Keratinocyte (primary cell): ENCODE measurements around the gene UNG.

Source experiments
- CTCF ChIP-seq, 3 experiments: IDR thresholded peaks in 1 of 3; conservative IDR thresholded peaks in 1 of 3; optimal IDR thresholded peaks in 1 of 3; 2 replicates in 2 of 3; 3 replicates in 1 of 3; pipeline versions ENCODE3 to v1.5.1; 2011; ENCODE audit warnings: low read length in 3 of 3, mild to moderate bottlenecking in 3 of 3, moderate library complexity in 2 of 3, control low read depth in 1 of 3, inconsistent platforms in 1 of 3; ENCODE audit not compliant: insufficient read depth in 2 of 3; ENCODE audit errors: extremely low read depth in 1 of 3
- EZH2 ChIP-seq: IDR thresholded peaks from one replicate; pipeline ENCODE4 v1.6.1; 2012; ENCODE audit warnings: inconsistent platforms, mild to moderate bottlenecking, low read length, moderate library complexity

GRCh38 chr12:109109746-109110350 is 12.5 kb downstream of the UNG start:
- no peak for TF ChIP-seq CTCF (optimal IDR thresholded peaks at IDR 0.05 in 1 of 3, IDR thresholded peaks at IDR 0.05 in 1 of 3, conservative IDR thresholded peaks at IDR 0.05 in 1 of 3; ENCODE audit: extremely low read depth in 1 of 3, insufficient read depth in 2 of 3, low read length in 3 of 3)
- TF ChIP-seq EZH2: no peak
